Chondrocyte (in vitro differentiated cells): ENCODE measurements around the gene KDR. TPM values are rescaled to one million over a fixed set of nuclear protein-coding genes. Genes with fewer than 3 reads are reported as not detected.

Experiments
- DNase-seq: peaks from one replicate; pipeline ENCODE4 v3.0.0; 2021; ENCODE audit warnings: mixed read lengths, low spot score
- H3K27ac Mint-ChIP-seq: one replicate; pipeline ENCODE4 v1.8.0; 2021; ENCODE audit warnings: mild to moderate bottlenecking, moderate library complexity, mixed read lengths; ENCODE audit not compliant: unreplicated experiment
- H3K27me3 Mint-ChIP-seq: 2 replicates; pipeline ENCODE4 v1.8.0; 2021; ENCODE audit warnings: low read depth, mixed read lengths
- H3K36me3 Mint-ChIP-seq: 2 replicates; pipeline ENCODE4 v1.8.0; 2021; ENCODE audit warnings: low read depth, mixed read lengths
- H3K4me1 Mint-ChIP-seq: 2 replicates; pipeline ENCODE4 v1.8.0; 2021; ENCODE audit warnings: low read depth, mild to moderate bottlenecking, mixed read lengths
- H3K4me3 Mint-ChIP-seq: one replicate; pipeline ENCODE4 v1.8.0; 2021; ENCODE audit warnings: mild to moderate bottlenecking, moderate library complexity, mixed read lengths; ENCODE audit not compliant: unreplicated experiment
- H3K9me3 Mint-ChIP-seq: 2 replicates; pipeline ENCODE4 v1.8.0; 2021; ENCODE audit warnings: low read depth, mixed read lengths
- CTCF ChIP-seq: fragments of 200-600 bp; sonication (generic); IDR thresholded peaks from 2 replicates; pipeline ENCODE4 v1.5.0; 2021; ENCODE audit warnings: antibody characterized with exemption, mild to moderate bottlenecking, moderate library complexity
- total RNA-seq: library from RNA; stranded (reverse); gene quantifications from 3 replicates; pipeline ENCODE4 v1.2.1, GENCODE V29; 2021

The KDR gene
- total RNA-seq, 1 donor from 2014 or later: 0.77 TPM

- Mint-ChIP-seq H3K4me1 (no peaks in the 10 kb centered on the region), H3K9me3 (no peaks in the 10 kb centered on the region), H3K27me3 (peaks cover 30% of the 10 kb centered on the region), H3K4me3 (no peak overlapping the region), H3K36me3 (no peaks in the 10 kb centered on the region), H3K27ac (no peak overlapping the region)
- no peak for DNase-seq
- no peak for TF ChIP-seq CTCF
Observed at GRCh38 chr4:55103224-55103623, 22.2 kb downstream of the KDR start.

- DNase-seq: no peak
- Mint-ChIP-seq H3K4me1 (no peaks in the 10 kb centered on the region), H3K9me3 (no peaks in the 10 kb centered on the region), H3K4me3 (no peak overlapping the region), H3K27me3 (peaks cover 16% of the 10 kb centered on the region), H3K36me3 (no peaks in the 10 kb centered on the region), H3K27ac (no peak overlapping the region)
- TF ChIP-seq CTCF: no peak
Observed at GRCh38 chr4:55099816-55100215, 25.6 kb downstream of the KDR start.

GRCh38 chr4:55098456-55099204 lies 26.8 kb downstream of the KDR start:
- Mint-ChIP-seq H3K36me3 (no peaks in the 10 kb centered on the region), H3K4me3 (no peak overlapping the region), H3K27me3 (peaks cover 15% of the 10 kb centered on the region), H3K27ac (no peak overlapping the region), H3K9me3 (no peaks in the 10 kb centered on the region), H3K4me1 (no peaks in the 10 kb centered on the region)
- TF ChIP-seq CTCF: no peak
- DNase-seq: no peak

GRCh38 chr4:55096619-55097018 lies 28.8 kb downstream of the KDR start:
- Mint-ChIP-seq H3K9me3 (no peaks in the 10 kb centered on the region), H3K36me3 (no peaks in the 10 kb centered on the region), H3K4me1 (no peaks in the 10 kb centered on the region), H3K27me3 (peaks cover 23% of the 10 kb centered on the region), H3K27ac (no peak overlapping the region), H3K4me3 (no peak overlapping the region)
- TF ChIP-seq CTCF: no peak
- no peak for DNase-seq

- peaks cover 23% of the 10 kb centered on the region for H3K27me3 Mint-ChIP-seq
- H3K4me1 Mint-ChIP-seq: no peaks in the 10 kb centered on the region
- no peak for TF ChIP-seq CTCF
- no peaks in the 10 kb centered on the region for H3K36me3 Mint-ChIP-seq
- DNase-seq: no peak
- no peak overlapping the region for H3K27ac Mint-ChIP-seq
- no peak overlapping the region for H3K4me3 Mint-ChIP-seq
- H3K9me3 Mint-ChIP-seq: no peaks in the 10 kb centered on the region
Observed at GRCh38 chr4:55096045-55096444, 29.4 kb downstream of the KDR start.
